ENCODE results near the gene MYO10.

DNA sequence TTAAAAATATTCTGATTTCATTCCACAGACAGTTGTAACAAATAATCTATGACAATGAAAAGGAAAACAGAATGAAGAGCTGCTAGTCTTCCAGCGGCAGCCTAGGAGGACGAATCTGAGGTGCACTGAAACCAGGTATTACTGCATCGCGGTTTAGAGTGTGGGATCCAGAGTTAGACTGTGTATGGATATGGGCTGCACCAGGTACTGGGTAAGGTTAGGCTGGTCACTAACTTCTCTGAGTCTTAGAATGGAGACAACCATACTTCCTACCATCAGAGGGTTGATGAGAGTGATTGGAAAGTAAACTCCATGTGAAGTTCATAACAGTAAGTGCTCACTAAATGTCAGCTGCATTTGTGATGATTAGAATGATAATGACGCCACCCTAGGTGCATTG is 158.7 kb downstream of the MYO10 start:
- no peak for TF ChIP-seq CTCF (conservative IDR thresholded peaks at IDR 0.05)
- no peak for TF ChIP-seq ZFX (IDR thresholded peaks at IDR 0.05)

Data from C4-2B (cell line).